NCI-H2029 (cell line): ENCODE measurements around the gene PRMT7.

Experiments used
- DNase-seq: peaks from one replicate; lab custom pipeline; 2025; lab: John Stamatoyannopoulos, UW

The PRMT7 gene

GRCh38 chr16:68363658-68364521 lies 53.1 kb downstream of the PRMT7 start:
- no peak for DNase-seq

GRCh38 chr16:68364561-68364998 lies 53.8 kb downstream of the PRMT7 start:
- no peak for DNase-seq

GRCh38 chr16:68365167-68365817 lies 54.5 kb downstream of the PRMT7 start:
- no peak for DNase-seq

GRCh38 chr16:68366062-68366461 lies 55.2 kb downstream of the PRMT7 start:
- no peak for DNase-seq

GRCh38 chr16:68367030-68367429 lies 56.2 kb downstream of the PRMT7 start:
- DNase-seq: no peak

GRCh38 chr16:68367440-68367839 lies 56.6 kb downstream of the PRMT7 start:
- DNase-seq: no peak

GRCh38 chr16:68367891-68368290 lies 57.1 kb downstream of the PRMT7 start:
- no peak for DNase-seq

GRCh38 chr16:68368301-68368888 lies 57.6 kb downstream of the PRMT7 start:
- DNase-seq: no peak

- no peak for DNase-seq
Measured at GRCh38 chr16:68369168-68369567, 58.3 kb downstream of the PRMT7 start.

- DNase-seq: no peak
Measured at GRCh38 chr16:68369697-68370580, 59.1 kb downstream of the PRMT7 start.

GRCh38 chr16:68370581-68371275 lies 59.9 kb downstream of the PRMT7 start:
- DNase-seq: peak; percentile 31

- DNase-seq: no peak
Measured at GRCh38 chr16:68371276-68371651, 60.4 kb downstream of the PRMT7 start.

GRCh38 chr16:68371706-68372380 lies 61.0 kb downstream of the PRMT7 start:
- DNase-seq: no peak

GRCh38 chr16:68372381-68372720 lies 61.5 kb downstream of the PRMT7 start:
- DNase-seq: no peak

- no peak for DNase-seq
Measured at GRCh38 chr16:68372806-68373205, 62.0 kb downstream of the PRMT7 start.

GRCh38 chr16:68373528-68374245 lies 62.9 kb downstream of the PRMT7 start:
- DNase-seq: no peak

- DNase-seq: no peak
Measured at GRCh38 chr16:68374246-68374805, 63.5 kb downstream of the PRMT7 start.

GRCh38 chr16:68374961-68375660 lies 64.3 kb downstream of the PRMT7 start:
- no peak for DNase-seq

- DNase-seq: no peak
Measured at GRCh38 chr16:68375801-68376536, 65.2 kb downstream of the PRMT7 start.
